Measurements from ENCODE around the gene AHSA1. TPM values are rescaled to one million over a fixed set of nuclear protein-coding genes. Genes with fewer than 3 reads are reported as not detected.

The AHSA1 gene
- polyA plus RNA-seq, 1 donor (not counting 4 experiments of a cell fraction or from before 2014, with no cell fraction given), result 247 TPM

- Histone ChIP-seq H3K9me1 (ENCODE audit: control insufficient read depth, extremely low read depth, insufficient read depth, low read length) (no peaks in the 10 kb centered on the region), H3K36me3 (ENCODE audit: control insufficient read depth in 2 of 2, extremely low read depth in 1 of 2, insufficient read depth in 2 of 2, low read length in 2 of 2) (peaks cover 11 to 20% of the 10 kb centered on the region in 2 experiments), H2AFZ (ENCODE audit: control insufficient read depth, low read length) (no peak overlapping the region), H3K4me3 (ENCODE audit: control insufficient read depth in 2 of 3, extremely low read depth in 1 of 3, insufficient read depth in 2 of 3, low read depth in 1 of 3, low read length in 3 of 3) (no peak overlapping the region), H3K4me2 (ENCODE audit: control insufficient read depth, extremely low read depth, insufficient read depth, low read depth, low read length) (no peak overlapping the region), H4K20me1 (ENCODE audit: control insufficient read depth, extremely low read depth, insufficient read depth, low read length) (no peaks in the 10 kb centered on the region), H3K27ac (ENCODE audit: control insufficient read depth, insufficient read depth, low read length) (no peak overlapping the region), H3K9ac (ENCODE audit: control insufficient read depth, extremely low read depth, insufficient read depth, low read length) (no peak overlapping the region), H3K79me2 (ENCODE audit: control insufficient read depth, insufficient read depth, low read length) (no peaks in the 10 kb centered on the region), H3K27me3 (ENCODE audit: control insufficient read depth, extremely low read depth, insufficient read depth, low read length) (no peaks in the 10 kb centered on the region), H3K4me1 (ENCODE audit: control insufficient read depth, extremely low read depth, insufficient read depth, low read length) (no peaks in the 10 kb centered on the region), H3K9me3 (ENCODE audit: control insufficient read depth, low read depth, low read length) (no peaks in the 10 kb centered on the region)
- FAIRE-seq (no peak), DNase-seq (ENCODE audit: low read depth, low spot score) (no peak)
- TF ChIP-seq EZH2 (IDR thresholded peaks at IDR 0.05; ENCODE audit: low read length) (no peak), CTCF (optimal IDR thresholded peaks at IDR 0.05 in 1 of 3, IDR thresholded peaks at IDR 0.05 in 1 of 3, conservative IDR thresholded peaks at IDR 0.05 in 1 of 3; ENCODE audit: extremely low read depth in 1 of 3, insufficient read depth in 2 of 3, low read length in 3 of 3) (no peak)
- dilution Hi-C loops (cut with MboI; ENCODE audit: extremely low pct_ligation_motif_present, low sequenced_read_pairs), result no loop called here
These were observed 15.7 kb upstream of the AHSA1 start for GRCh38 chr14:77442196-77442595.

- Histone ChIP-seq H3K4me3 (ENCODE audit: control insufficient read depth in 2 of 3, extremely low read depth in 1 of 3, insufficient read depth in 2 of 3, low read depth in 1 of 3, low read length in 3 of 3) (peak overlapping the region; percentile 83 to 87 (median 85)), H3K4me1 (ENCODE audit: control insufficient read depth, extremely low read depth, insufficient read depth, low read length) (peaks cover 7% of the 10 kb centered on the region), H3K36me3 (ENCODE audit: control insufficient read depth in 2 of 2, extremely low read depth in 1 of 2, insufficient read depth in 2 of 2, low read length in 2 of 2) (peaks cover 10 to 12% of the 10 kb centered on the region in 2 experiments), H3K27me3 (ENCODE audit: control insufficient read depth, extremely low read depth, insufficient read depth, low read length) (no peaks in the 10 kb centered on the region), H3K27ac (ENCODE audit: control insufficient read depth, insufficient read depth, low read length) (no peak overlapping the region), H3K9me3 (ENCODE audit: control insufficient read depth, low read depth, low read length) (no peaks in the 10 kb centered on the region), H3K79me2 (ENCODE audit: control insufficient read depth, insufficient read depth, low read length) (peaks cover 47% of the 10 kb centered on the region), H3K9me1 (ENCODE audit: control insufficient read depth, extremely low read depth, insufficient read depth, low read length) (peaks cover 2% of the 10 kb centered on the region), H2AFZ (ENCODE audit: control insufficient read depth, low read length) (no peak overlapping the region), H4K20me1 (ENCODE audit: control insufficient read depth, extremely low read depth, insufficient read depth, low read length) (peaks cover 9% of the 10 kb centered on the region), H3K4me2 (ENCODE audit: control insufficient read depth, extremely low read depth, insufficient read depth, low read depth, low read length) (peak overlapping the region; percentile 58), H3K9ac (ENCODE audit: control insufficient read depth, extremely low read depth, insufficient read depth, low read length) (no peak overlapping the region)
- FAIRE-seq, result no peak
- dilution Hi-C loops (cut with MboI; ENCODE audit: extremely low pct_ligation_motif_present, low sequenced_read_pairs), result no loop called here
- no peak for DNase-seq (ENCODE audit: low read depth, low spot score)
- no peak for TF ChIP-seq CTCF (optimal IDR thresholded peaks at IDR 0.05 in 1 of 3, IDR thresholded peaks at IDR 0.05 in 1 of 3, conservative IDR thresholded peaks at IDR 0.05 in 1 of 3; ENCODE audit: extremely low read depth in 1 of 3, insufficient read depth in 2 of 3, low read length in 3 of 3)
- TF ChIP-seq EZH2 (IDR thresholded peaks at IDR 0.05; ENCODE audit: low read length), result no peak
These were observed 1.8 kb upstream of the AHSA1 start for GRCh38 chr14:77455966-77456640.

All from keratinocyte (primary cell).